Suppressor macrophage (primary cell): ENCODE measurements around the gene SERPINA9.
"Not testable (repeated sequence)": the region's sequence is repeated elsewhere in the genome, so short reads cannot be mapped to it uniquely, and the experiment has no call there.

Experiments used
- DNase-seq, 4 experiments: peaks; one replicate each; pipeline ENCODE4 v3.0.0-alpha.2; 2020 to 2022
- total RNA-seq, 17 experiments: gene quantifications; one replicate each; lab custom pipeline; 2026; ENCODE audit warnings: mixed read lengths in 6 of 17, inconsistent platforms in 3 of 17; lab: John Stamatoyannopoulos, UW

SERPINA9 gene, protein sequence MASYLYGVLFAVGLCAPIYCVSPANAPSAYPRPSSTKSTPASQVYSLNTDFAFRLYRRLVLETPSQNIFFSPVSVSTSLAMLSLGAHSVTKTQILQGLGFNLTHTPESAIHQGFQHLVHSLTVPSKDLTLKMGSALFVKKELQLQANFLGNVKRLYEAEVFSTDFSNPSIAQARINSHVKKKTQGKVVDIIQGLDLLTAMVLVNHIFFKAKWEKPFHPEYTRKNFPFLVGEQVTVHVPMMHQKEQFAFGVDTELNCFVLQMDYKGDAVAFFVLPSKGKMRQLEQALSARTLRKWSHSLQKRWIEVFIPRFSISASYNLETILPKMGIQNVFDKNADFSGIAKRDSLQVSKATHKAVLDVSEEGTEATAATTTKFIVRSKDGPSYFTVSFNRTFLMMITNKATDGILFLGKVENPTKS
- 0 to 1.1 (median 0) reads per million in 17 experiments for total RNA-seq

DNA sequence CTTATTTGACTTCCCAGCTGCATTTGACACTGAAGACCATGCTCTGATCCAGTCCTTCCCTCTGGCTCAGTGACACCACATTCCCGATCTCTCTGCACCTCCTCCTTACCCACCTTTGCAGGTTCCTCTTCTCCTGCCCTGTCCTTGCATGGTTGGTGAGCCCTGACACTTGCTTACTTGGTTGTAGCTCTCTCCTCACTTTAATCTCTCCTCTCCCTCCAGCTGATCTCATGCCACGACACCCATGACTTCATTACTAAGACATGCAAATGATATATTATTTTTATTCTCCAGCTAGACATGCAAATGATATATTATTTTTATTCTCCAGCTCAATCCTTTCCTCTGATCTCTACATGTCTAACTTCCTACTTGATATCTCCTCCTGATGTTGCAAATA, at the start of gene SERPINA9:
Gene SERPINA9 (minus strand): TSS at position 175 of the 400 bp plus-strand sequence. CDS start 6,357 bp downstream, outside the sequence.
- no peak for DNase-seq

DNA sequence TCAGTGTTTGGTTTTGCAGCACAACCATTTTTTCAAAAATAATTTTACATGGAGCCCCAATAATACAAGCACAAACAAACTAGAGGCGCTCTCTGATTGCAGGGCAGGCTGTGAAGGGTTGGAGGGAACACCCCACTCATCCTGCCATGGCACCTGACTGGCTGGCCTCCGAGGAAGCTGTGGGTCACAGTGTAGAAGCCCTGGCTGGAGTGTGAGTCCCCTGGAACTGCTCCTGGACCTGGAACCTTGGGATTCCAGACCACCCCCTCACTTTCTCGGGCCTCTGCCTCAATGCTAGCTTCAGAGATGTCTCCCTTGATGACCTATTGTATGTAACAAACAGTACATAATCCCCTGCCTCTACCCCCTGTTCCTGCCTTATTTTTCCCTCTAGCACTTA, 48.1 kb upstream of the SERPINA9 start:
- DNase-seq: no peak

DNA sequence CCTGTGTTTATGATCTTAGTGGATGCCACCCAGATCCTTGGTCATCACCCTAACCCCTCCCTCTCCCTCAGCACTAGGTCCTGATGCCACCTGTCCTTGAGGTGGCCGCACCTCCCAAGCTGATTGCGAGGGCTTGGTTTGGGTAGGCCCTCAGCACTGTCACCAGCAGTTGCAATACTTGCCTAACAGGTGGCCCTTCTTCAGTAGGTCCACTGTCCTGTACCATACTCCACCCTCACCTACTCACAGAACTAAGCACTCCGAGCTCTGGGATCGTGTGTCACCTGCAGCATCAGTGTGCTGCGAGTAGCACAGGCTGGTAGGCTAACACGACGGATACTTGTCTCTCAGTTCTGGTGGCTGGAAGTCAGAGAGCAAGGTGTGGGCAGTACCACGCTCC, 47.3 kb upstream of the SERPINA9 start:
- no peak for DNase-seq

DNA sequence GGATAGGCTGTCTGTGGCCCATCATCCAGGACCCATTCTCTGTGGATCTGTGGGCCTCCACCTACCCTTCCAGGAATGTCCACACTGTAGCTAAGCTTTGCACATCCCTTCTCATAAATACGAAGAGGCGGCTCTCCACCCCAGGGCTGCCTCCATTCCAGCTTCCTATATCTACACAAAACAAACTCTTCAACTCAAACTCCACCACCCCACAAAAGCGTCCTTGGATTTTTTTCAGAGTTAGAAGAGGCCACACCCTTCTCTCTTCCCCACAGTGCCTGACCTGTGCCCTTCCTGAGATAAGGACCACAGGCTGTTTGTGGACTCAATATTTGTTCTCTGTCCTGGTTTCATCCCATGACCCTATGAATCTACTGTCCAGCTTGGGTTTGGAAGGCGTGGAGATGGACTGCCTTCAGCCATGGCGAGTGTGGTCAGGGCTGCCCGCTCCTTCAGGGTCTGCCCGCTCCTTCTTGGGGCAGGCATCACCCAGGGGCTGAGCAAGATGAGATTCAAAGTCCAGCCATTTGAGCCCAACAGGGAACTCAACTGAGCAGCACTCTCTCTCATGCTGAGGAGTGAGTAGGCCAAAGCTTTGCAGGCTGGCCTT, 46.2 kb upstream of the SERPINA9 start:
- no peak for DNase-seq

DNA sequence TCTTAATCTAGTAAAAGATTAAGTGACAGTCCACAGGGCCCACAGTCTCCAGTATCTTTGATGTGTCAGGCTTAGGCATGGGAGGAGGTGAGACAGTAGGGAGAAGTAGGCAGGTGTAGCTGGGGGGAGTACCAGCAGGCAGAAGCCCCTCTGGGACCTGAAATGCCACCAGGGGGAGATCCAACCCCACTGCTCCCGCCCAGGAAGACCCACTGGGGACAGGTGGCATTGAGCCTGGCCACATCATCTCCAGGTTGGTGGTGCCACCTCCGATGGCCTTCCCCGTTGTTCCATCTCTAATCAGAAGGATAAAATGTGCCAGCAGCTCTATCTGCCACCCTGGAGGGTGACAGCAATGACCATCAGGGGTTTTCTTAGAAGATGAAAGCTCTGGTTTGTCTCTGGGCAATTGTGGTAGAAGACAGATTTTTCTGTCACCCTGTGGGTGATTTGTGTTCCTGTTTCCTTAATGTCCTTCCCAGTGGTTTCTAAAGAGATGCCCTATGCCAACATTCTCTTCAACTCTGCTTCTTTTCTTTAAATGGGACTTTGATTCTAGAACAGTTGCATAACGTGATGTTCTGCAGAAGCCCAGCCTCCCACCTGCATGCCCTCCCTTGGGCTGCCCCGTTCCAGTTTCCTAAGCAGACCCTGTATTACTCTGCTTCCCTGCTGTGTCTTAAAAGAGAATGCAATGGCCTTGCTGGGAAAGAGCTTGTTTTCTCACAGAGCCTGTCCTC, 45.5 kb upstream of the SERPINA9 start:
- DNase-seq: no peak

DNA sequence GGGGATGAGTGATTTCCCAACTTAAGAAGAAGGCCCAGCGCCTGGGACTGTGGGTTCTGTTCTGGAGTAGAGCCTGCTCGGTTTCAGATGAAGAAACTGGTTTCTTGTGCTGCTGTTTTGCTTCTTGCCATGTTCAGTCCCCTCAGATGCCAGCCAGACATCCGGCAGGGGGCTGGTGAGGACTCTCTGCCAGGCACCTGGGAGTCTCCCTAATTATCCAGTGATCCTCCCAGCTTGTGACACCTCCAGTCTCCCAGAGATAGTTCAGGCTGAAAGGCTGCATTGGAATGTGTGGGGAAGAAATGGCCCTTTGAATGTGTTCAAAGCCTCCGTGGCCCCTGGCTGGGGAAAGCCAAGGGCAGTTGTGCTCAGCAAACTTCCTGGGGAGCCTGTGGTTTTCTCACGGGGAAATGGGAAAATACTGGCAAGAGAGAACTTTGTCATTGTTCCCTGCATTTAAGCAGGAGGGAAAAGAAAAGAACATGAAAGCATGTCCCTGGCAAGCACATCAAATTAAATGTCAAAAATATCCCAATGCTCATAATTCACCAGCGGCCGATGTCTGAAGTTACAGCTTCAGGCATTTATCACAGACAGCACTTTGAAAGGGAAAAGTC, 41.8 kb upstream of the SERPINA9 start:
- no peak for DNase-seq

DNA sequence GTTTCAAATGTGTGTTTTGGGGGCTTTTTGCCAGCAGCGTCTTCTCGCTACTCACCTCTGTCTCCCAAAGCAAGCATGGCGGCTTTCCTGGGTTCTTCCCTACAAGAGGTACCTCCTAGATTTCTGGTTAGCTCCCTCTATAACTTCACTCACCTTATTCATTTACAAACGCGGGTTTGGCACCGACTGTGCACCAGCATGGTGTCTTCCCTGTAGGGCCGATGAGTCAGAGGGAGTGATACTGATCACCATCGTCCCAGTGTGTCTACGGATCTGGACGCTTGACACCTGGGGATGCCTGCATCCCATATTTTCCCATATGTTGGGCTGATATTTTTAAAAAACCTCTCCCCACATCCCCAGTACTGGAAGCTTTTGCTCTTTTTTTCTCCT, 41.2 kb upstream of the SERPINA9 start:
- DNase-seq: no peak

DNA sequence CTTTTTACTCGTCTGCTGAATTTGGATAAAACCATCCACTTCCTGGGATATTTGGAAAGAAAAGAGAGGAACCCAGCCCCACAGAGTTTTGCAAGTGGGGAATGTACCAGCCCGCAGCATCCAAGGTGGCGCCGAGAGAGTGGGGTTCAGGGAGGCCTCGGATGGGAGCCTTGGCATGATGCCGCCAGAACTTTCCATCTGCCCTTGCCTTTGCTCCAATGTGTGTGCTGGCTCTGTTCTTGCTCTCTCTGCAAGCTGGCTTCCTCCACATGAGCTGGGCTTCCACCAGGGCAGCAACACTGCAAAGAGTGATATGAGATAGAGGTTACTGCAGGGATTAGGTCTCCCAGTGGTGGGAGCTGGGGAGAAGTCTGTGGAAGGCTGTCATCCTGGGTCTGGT, 39.9 kb upstream of the SERPINA9 start:
- no peak for DNase-seq

DNA sequence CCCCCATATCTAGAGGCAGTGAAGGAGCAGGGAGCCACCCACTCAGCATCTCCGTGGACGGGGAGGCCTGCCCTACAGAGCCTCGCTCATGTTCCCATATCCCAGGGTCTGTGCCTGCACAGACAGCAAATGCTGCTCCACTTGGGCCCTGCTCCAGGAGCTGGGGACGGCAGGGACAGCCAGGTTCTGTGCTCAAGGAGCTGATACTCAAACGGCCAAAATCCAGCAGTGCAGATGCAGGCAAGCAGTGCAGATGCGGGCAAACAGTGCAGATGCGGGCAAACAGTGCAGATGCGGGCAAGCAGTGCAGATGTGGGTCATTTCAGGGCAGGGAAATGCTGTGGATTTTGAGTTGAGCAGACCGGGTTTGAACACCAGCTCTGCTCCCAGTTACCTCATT, 39.4 kb upstream of the SERPINA9 start:
- DNase-seq: no peak

DNA sequence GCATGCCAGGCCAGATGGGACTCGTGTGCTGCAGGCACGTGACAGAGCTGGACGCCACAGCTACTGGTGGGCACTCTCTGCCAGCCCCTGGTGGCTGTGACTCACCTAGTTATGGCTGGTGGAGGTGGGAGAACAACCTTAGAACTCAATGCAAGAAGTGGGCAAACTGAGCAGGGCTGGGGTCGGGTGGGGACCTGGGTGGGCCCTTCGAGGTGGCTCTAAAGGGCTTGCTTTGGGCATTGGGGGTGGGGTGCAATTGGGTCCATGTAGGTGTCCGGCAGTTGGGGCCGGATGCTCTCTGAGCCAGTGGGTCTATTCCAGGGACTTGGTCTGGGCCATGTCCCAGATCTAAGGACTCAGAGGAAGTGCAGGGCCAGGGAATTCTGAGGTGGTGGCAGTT, 38.4 kb upstream of the SERPINA9 start:
- DNase-seq: no peak

DNA sequence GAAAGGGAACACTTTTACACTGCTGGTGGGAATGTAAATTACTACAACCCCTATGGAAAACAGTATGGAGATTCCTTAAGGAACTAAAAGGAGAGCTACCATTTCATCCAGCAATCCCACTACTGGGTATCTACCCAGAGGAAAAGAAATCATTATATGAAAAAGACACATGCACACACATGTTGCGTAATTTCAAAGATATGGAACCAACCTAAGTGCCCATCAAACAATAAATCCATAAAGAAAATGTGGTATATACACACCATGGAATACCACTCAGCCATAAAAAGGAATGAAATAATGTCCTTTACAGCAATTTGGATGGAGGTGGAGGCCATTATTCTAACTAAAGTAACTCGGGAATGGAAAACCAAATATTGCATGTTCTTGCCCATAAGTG, 34.5 kb upstream of the SERPINA9 start:
- not testable (repeated sequence) for DNase-seq

DNA sequence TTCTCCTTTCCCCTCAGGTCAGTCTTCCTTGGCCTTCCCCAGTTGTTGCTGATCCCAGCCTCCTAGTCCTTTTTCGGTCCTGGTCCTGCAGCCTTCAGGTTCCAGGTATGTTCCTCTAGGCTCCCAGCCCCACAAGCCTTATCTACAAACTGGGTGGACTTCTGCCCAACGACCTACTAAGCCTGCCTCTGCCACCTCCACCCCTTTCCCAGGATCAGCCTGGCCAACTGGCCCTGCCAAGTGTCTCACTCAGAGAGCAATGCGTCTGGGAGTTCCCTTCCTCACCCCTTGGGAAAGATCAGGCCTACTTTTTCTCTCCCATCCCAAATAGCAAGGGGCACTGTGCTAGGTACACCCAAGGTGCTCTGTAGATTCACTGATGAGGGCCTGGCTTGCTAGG, 33.4 kb upstream of the SERPINA9 start, which contains the start of gene SERPINA12:
Gene SERPINA12 (minus strand): TSS at position 114 of the 400 bp plus-strand sequence. CDS start 11,072 bp downstream, outside the sequence.
- DNase-seq: no peak

DNA sequence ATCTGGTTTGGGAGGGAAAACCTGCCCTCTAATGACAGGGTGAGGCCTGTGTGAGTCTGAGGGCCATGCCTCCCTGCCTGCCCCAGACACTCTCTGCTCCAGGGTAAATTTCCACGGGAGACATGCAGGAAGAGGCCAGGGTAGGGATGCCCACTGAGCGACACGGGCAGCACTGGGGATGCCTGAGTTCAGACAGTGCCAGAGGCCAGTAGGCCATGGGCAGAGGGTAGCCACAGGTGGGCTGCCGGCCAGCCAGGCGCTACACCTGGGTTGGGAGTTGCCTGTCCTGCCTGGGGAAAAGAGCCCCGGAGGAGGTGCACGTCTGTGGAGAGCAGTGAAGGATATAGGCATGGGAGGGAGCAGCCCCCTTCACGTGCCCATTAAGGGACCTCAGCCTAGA, 29.6 kb upstream of the SERPINA9 start:
- DNase-seq: no peak

DNA sequence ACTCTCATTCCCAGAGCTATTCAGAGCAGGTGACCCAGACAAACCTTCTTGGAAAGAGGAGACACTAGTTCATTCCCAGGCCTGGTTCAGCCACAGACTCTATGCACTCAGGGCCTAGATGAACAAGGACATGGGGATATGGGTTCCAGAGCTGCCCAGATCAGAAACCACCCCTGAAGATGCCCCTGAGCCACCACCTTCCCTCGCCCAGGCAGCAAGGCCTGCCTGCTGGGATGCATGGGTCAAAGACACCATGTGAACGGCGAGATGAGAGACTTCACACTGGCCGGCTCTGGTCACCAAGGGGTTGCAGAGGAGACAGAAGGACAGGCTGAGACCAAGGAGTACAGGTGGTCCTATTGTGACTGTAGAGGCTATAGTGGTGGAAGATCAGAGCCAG, 29.2 kb upstream of the SERPINA9 start:
- DNase-seq: no peak

DNA sequence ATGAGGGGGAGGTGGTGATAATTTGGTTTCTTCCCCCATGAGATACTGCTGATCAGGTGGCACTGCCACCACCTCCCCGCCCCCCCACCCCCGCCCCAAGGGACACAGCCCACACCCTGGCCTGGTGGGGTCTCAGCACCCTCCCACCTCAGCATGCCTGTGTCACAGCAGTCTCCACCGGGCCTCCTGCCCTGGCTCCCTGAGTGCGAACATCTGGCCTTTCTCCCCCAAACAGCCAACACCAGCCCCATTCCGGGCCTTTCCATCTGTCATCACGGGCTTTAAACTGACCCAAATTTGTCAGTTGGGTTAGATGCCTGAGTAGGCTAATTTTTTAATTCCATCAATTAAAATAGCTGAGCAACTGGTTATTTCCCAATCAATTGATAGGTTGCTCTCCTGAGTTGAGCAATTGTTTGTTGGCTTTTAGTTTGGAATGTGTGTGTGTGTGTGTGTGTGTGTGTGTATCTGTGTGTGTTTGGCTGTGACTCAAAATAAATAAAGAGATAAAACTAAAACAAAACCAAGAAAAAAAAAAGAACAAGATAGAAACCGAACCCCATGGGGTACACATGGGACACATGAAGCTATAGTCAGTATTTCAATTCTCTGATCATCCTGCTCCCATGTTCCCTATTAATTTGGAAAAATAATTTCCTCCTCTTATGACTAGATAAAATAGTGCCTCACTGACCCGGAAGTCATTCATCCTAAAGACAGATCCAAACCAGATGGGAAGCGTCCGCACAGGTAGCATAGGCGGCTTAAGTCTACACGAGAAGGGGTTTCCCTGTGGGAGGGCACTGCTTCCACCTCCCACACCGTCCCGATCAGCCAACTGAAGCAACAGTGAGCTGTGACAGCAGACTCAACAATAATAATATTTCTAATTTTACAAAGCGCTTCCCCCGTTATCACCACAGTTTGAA, 25.9 kb upstream of the SERPINA9 start:
- no peak for DNase-seq

DNA sequence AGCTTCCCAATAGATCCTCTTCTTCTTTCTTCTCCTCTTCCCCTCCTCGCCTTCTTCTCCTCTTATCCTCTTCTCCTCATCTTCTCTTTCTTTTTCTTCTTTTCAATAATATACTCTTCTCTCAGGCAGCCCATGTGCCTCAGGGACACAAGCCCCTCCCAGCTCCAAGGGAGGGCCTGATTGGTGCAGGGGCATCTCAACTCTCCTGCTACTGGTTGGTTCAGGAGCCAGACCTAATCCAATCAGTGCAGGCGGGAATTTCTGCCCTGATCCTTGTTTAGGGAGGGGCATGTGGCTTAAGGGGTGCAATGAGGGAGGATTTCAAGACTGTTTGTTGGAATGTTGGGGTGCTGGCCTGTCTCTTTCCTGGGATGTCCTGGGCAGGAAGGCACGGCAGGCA, 24.3 kb upstream of the SERPINA9 start:
- no peak for DNase-seq

DNA sequence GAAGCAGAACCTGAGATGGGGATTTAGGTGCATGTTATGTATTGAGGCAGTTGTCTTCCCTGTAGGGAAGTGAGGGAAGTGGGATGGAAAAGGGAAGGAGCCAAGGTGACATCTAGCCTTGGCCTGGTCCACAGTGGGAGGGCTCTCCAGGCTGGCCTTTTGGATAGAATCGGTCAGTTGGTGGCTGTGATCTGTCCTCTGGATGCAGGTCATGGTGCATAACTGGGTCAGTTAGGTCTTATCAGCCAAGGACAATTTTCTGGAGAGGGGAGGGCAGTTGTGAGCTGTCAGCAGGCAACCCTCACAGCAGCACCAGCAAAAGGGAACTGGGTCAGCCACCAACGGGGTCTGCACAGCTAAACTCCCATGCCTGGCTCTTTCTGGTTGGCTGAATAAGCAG, 23.7 kb upstream of the SERPINA9 start:
- DNase-seq: no peak

DNA sequence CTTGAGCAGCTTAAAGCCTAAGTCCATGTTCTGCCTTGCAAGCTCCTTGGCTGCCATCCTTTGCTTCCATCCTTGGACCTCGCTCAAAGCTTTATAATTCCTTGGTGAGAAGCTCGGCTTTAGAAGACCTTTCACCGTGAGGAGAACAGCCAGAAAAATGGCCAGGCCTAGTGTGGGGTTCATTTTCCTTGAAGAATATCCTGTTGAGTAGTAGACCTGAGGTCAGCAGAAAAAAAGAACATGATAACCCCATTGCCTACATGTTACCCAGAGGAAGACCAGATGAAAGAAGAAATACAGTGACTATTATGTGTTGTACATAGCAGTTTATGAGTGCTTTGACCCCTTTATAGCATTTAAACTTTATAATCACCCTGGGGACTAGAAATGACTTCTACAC, 22.2 kb upstream of the SERPINA9 start:
- DNase-seq: no peak

DNA sequence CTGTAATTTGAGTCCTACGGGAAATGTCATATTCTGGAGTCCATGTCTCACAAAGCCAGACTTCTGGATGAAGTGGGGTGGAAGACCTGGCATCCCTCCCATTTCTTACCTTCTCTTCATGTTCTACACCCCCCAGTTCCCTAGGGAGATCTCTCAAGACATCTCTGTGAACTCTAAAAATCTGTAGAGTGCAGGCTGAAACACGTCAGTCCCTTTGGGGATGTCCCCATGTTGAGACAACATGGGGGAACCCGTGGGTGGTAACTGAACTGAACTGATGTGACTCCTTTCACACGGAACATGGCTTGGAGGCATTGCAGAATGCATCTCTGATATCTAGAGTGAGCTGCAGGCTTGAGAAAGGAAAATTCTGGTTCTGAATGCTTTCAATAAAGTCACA, 18.1 kb upstream of the SERPINA9 start:
- DNase-seq: no peak

DNA sequence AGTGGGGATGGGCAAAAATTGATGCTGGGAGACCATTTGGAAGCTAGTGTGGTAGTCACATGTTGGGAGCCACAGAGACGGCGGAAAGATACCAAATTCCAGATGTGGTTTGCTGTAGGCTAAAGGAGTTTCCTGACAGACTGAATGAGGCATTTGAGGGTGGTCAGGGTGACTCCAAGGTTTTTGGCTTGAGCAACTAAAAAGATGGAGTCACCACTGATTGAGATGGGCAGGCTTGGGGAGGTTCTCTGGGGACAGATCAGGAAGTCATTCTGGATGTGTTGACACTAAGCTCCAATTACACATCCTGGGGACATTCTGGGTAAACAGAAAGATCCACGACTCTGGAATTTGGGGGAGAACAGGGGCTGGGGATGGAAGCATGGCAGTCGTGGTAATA, 15.5 kb upstream of the SERPINA9 start:
- no peak for DNase-seq

DNA sequence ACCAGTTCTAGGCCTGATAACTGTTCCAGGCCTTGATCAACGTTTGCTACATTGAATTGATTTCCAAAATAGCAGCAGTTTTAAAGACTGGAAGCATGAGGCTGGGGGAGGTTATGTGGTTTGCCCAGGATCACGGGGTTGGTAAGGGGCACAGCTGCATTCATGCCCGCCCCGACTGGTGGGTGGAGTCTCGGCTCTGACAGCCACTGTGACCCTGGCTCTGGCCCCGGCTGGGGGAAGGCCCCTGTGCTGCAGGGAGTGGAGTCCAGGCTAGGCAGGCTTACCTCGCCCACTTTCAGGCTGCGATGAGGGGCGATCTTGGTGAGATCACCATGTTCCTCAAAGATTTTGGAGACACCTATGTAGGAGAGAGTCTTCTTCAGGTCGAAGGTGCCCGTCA, 13.3 kb upstream of the SERPINA9 start:
- no peak for DNase-seq

DNA sequence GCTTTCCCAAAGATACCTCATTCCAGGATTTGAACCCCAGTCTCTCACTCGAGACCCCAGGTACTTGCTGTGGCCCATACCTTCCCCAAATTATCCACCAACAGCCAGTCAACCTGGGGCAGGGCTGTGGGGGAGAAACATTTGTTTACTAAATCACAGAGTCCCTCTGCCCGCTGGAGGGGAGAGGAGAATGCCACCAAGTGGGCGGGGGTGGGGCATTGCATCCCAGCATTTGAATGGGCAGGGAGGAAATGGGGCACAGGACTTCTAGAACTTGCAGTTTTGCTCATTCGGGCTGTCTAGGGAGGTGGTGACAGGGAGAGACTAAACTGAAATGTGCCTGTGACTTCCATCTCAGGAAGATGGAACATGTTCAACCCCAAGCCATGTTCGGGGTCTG, 10.9 kb upstream of the SERPINA9 start:
- DNase-seq: no peak
